Ishikawa (cell line): ENCODE results near the gene L2HGDH.

Source experiments
- CEBPB ChIP-seq: IDR thresholded peaks from 2 replicates; pipeline ENCODE4 v1.6.1; 2012
- EP300 ChIP-seq: IDR thresholded peaks from 2 replicates; pipeline ENCODE4 v1.6.1; 2012; ENCODE audit warnings: borderline replicate concordance
- FOXM1 ChIP-seq: IDR thresholded peaks from 2 replicates; pipeline ENCODE4 v1.6.1; 2012; ENCODE audit warnings: low read depth, borderline replicate concordance
- MAX ChIP-seq: IDR thresholded peaks from 2 replicates; pipeline ENCODE4 v1.6.1; 2012
- RAD21 ChIP-seq: IDR thresholded peaks from 2 replicates; pipeline ENCODE4 v1.6.1; 2012; ENCODE audit warnings: low read depth
- TAF1 ChIP-seq: IDR thresholded peaks from 2 replicates; pipeline ENCODE4 v1.6.1; 2012; ENCODE audit warnings: low read depth, mild to moderate bottlenecking
- USF1 ChIP-seq: IDR thresholded peaks from 2 replicates; pipeline ENCODE4 v1.6.1; 2012
- ZBTB7A ChIP-seq: IDR thresholded peaks from 2 replicates; pipeline ENCODE4 v1.6.1; 2012; ENCODE audit warnings: low read depth

- TF ChIP-seq EP300: no peak
- TF ChIP-seq CEBPB: no peak
- no peak for TF ChIP-seq USF1
- no peak for TF ChIP-seq FOXM1
- no peak for TF ChIP-seq RAD21
- TF ChIP-seq ZBTB7A: no peak
- TF ChIP-seq MAX: no peak
- no peak for TF ChIP-seq TAF1
These were observed 42.5 kb upstream of the L2HGDH start for GRCh38 chr14:50354527-50354926.
